ENCODE data around the gene TTLL11.

GRCh38 chr9:122040561-122041242 lies 52.4 kb downstream of the TTLL11 start:
- no peak for TF ChIP-seq CTCF (IDR thresholded peaks at IDR 0.05)
- no peak for TF ChIP-seq POLR2A (IDR thresholded peaks at IDR 0.05)

All from uterus (tissue), 2 donors.